Tibial artery (tissue), 4 donors: ENCODE results near the gene OSBPL1A.

Experiments used
- DNase-seq, 2 donors: peaks; one replicate each; pipeline ENCODE4 v3.0.0-alpha.2; 2019
- H3K27ac ChIP-seq, 2 donors: fragments of 200-600 bp; sonication (generic) in 1 of 2; 1 replicate in 1 of 2; 2 replicates in 1 of 2; pipeline ENCODE4 v1.5.1; 2018 to 2019; ENCODE audit warnings: mild to moderate bottlenecking in 1 of 2
- H3K27me3 ChIP-seq, 2 donors: fragments of 200-600 bp; sonication (generic) in 1 of 2; one replicate each; pipeline versions ENCODE4 v1.5.1 to v1.6.0; 2016 to 2019
- H3K36me3 ChIP-seq, 3 donors: fragments of 200-600 bp; sonication (generic) in 2 of 3; one replicate each; pipeline ENCODE4 v1.5.1; 2016 to 2019; ENCODE audit warnings: mild to moderate bottlenecking in 2 of 3
- H3K4me1 ChIP-seq, 4 donors: fragments of 200-600 bp; sonication (generic) in 2 of 4; 1 replicate in 3 of 4; 2 replicates in 1 of 4; pipeline ENCODE4 v1.5.1; 2016 to 2019
- H3K4me3 ChIP-seq, 2 donors: fragments of 200-600 bp; sonication (generic) in 1 of 2; 1 replicate in 1 of 2; 2 replicates in 1 of 2; pipeline ENCODE4 v1.5.1; 2018 to 2019; ENCODE audit warnings: mild to moderate bottlenecking in 2 of 2
- H3K9me3 ChIP-seq, 3 donors: fragments of 200-600 bp; sonication (generic) in 1 of 3; one replicate each; pipeline ENCODE4 v1.5.1; 2016 to 2019
- intact Hi-C: fragments of 100-400 bp; cut with DNase I; formaldehyde crosslinking; loops from one replicate; pipeline ENCODE4 v1.15.0; 2023; ENCODE audit warnings: low total_unique reads
- TF ChIP-seq, protein P1 (sequence below), 2 experiments: fragments of 200-600 bp in 1 of 2; fragments of 450-650 bp in 1 of 2; IDR thresholded peaks; one replicate each; pipeline ENCODE4 v1.5.1; 2017 to 2019; ENCODE audit warnings: antibody characterized with exemption in 2 of 2, mild to moderate bottlenecking in 1 of 2, moderate library complexity in 1 of 2

Gene OSBPL1A

DNA sequence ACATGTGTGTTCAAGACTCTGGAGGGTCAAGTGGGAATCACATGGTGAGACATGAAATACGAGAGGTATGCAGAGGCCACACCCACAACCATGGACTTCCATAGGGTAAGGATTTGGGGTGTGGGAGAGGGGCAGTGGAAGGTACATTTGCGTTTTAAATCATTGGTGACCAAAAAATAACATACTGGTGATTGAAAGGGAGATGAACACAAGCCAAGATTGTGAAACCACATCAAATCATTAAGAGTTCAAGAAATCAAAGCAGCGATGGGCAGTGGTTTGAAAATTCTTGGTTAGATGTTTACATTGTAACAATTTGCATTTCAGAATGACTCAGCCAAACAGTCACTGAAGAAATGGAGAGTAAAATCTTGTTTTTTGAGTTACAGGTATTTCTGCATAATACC, 260.7 kb downstream of the OSBPL1A start:
- H3K27me3 ChIP-seq = no peaks in the 10 kb centered on the region
- no peak for DNase-seq
- peaks cover 0 to 17% (median 3%) of the 10 kb centered on the region in 4 donors for H3K4me1 ChIP-seq
- H3K36me3 ChIP-seq = peaks cover 0 to 7% (median 0%) of the 10 kb centered on the region in 3 donors
- no peak overlapping the region for H3K4me3 ChIP-seq
- TF ChIP-seq, protein P1, sequence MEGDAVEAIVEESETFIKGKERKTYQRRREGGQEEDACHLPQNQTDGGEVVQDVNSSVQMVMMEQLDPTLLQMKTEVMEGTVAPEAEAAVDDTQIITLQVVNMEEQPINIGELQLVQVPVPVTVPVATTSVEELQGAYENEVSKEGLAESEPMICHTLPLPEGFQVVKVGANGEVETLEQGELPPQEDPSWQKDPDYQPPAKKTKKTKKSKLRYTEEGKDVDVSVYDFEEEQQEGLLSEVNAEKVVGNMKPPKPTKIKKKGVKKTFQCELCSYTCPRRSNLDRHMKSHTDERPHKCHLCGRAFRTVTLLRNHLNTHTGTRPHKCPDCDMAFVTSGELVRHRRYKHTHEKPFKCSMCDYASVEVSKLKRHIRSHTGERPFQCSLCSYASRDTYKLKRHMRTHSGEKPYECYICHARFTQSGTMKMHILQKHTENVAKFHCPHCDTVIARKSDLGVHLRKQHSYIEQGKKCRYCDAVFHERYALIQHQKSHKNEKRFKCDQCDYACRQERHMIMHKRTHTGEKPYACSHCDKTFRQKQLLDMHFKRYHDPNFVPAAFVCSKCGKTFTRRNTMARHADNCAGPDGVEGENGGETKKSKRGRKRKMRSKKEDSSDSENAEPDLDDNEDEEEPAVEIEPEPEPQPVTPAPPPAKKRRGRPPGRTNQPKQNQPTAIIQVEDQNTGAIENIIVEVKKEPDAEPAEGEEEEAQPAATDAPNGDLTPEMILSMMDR (IDR thresholded peaks at IDR 0.05) = no peak
- intact Hi-C loops = no loop called here
- no peaks in the 10 kb centered on the region for H3K9me3 ChIP-seq
- H3K27ac ChIP-seq = no peak overlapping the region

DNA sequence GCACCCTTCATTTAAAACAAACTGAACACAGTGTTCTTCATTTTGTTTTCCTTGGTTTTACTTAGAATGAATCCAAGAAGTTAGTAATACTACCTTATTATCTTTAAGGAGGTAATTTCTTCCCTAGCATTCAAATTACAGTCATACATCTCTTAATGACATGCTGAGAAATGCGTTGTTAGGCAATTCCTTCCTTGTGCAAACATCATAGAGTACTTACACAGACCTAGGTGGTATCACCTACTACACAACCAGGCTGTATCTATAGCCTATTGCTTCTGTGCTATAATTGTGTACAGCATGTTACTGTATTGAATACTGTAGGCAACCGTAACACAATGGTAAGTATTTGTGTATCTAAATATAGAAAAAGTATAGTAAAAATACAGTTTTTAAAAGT, 267.1 kb downstream of the OSBPL1A start:
- H3K27me3 ChIP-seq = no peaks in the 10 kb centered on the region
- no peak overlapping the region for H3K27ac ChIP-seq
- intact Hi-C loops = no loop called here
- H3K4me3 ChIP-seq = no peak overlapping the region
- no peak for DNase-seq
- peaks cover 0 to 16% (median 0%) of the 10 kb centered on the region in 3 donors for H3K36me3 ChIP-seq
- TF ChIP-seq, protein P1 (IDR thresholded peaks at IDR 0.05) = no peak
- no peaks in the 10 kb centered on the region for H3K9me3 ChIP-seq
- H3K4me1 ChIP-seq = peaks cover 0 to 14% (median 3%) of the 10 kb centered on the region in 4 donors

DNA sequence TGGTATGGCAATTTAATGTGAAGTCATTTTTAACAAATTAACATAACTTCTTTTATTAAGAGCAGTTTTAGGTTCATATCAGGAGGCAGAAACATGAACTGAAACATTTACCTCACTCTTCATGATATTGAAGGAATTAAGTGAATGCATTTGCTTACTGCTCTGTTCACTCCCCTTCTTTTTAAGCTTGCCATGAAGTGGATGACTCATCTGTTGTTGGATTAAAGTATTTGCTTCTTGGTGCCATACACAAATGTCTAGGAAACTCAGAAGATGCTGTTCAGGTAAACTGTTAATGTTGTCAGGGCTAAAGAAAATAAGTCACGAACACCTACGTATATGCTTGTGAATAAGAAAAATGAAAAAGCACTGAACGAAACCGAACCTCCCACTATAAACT, 268.9 kb downstream of the OSBPL1A start:
- Histone ChIP-seq H3K4me3 (no peak overlapping the region), H3K9me3 (no peaks in the 10 kb centered on the region), H3K36me3 (peaks cover 0 to 29% (median 0%) of the 10 kb centered on the region in 3 donors), H3K27ac (no peak overlapping the region), H3K4me1 (peaks cover 0 to 14% (median 3%) of the 10 kb centered on the region in 4 donors), H3K27me3 (no peaks in the 10 kb centered on the region)
- TF ChIP-seq, protein P1 (IDR thresholded peaks at IDR 0.05) = no peak
- intact Hi-C loops = no loop called here
- no peak for DNase-seq

DNA sequence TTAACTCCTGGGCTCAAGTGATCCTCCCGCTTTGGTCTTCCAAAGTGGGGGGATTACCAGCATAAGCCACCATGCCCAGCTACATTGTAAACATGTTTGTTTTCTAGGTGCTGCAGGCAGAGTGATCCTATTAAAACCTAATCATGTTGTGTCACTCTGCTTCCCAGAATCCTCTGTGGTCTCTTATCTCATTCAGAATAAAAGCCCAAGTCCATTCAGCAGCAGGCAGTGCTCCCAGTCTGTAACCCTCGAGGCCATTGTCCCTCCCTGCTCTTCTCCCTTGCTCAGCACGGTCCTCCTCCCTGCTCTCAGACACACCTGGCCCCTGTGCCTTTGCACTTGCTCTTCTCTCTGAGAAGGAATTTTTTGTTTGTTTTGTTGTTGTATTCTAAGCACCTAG, 269.9 kb downstream of the OSBPL1A start:
- H3K27ac ChIP-seq = no peak overlapping the region
- peaks cover 0 to 27% (median 0%) of the 10 kb centered on the region in 3 donors for H3K36me3 ChIP-seq
- H3K4me3 ChIP-seq = no peak overlapping the region
- no peaks in the 10 kb centered on the region for H3K27me3 ChIP-seq
- H3K4me1 ChIP-seq = peaks cover 0 to 14% (median 3%) of the 10 kb centered on the region in 4 donors
- intact Hi-C loops = no loop called here
- H3K9me3 ChIP-seq = no peaks in the 10 kb centered on the region
- TF ChIP-seq, protein P1 (IDR thresholded peaks at IDR 0.05) = no peak
- DNase-seq = no peak

DNA sequence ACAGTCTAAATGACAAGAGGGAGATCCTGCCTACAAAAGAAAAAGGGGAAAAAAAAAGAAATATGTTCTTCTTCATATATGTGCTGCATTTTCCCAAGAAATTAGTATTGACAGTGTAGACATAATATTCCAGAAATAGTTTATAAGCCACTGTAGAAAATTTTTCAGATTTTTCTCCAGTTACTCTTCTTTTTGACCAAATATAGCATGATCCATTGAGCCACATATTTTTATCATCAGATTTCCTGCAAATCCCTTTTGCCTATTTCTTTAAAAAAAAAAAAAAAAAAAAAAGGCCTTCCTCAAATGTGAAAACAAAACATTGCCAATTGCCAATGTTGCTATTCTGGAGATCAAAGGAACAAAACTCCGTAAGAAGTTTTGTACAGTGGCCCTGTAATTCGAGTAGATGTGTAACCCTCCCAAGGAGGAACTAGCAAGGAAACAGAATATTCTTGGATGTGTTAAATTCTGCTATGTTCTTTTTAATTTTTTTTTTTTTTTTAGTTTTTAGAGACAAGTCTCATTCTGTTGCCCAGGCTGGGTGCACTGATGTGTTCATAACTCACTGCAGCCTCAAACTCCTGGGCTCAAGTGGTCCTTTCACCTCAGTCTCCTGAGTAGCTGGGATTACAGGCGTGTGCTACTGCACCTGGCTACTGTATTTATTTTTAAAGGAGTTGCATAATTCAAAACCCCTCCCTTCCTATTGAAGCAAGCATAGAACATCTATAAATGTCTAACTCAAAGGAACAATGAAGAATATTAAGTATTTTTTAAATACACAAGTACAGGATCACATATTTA, 271.3 kb downstream of the OSBPL1A start:
- H3K27ac ChIP-seq = no peak overlapping the region
- intact Hi-C loops = no loop called here
- peaks cover 0 to 21% (median 0%) of the 10 kb centered on the region in 3 donors for H3K36me3 ChIP-seq
- TF ChIP-seq, protein P1 (IDR thresholded peaks at IDR 0.05) = no peak
- H3K27me3 ChIP-seq = no peaks in the 10 kb centered on the region
- H3K9me3 ChIP-seq = no peaks in the 10 kb centered on the region
- no peak overlapping the region for H3K4me3 ChIP-seq
- DNase-seq = no peak
- H3K4me1 ChIP-seq = peaks cover 0 to 14% (median 3%) of the 10 kb centered on the region in 4 donors
